ENCODE data around the gene MACF1.
A peak's percentile ranks its signal among the peaks of the same experiment; 100 is the strongest.

The MACF1 gene

GRCh38 chr1:39268112-39268581, 63.7 kb downstream of the MACF1 start:
- DNase-seq = peak; percentile 64 to 79 (median 74)

GRCh38 chr1:39268906-39269305, 64.4 kb downstream of the MACF1 start:
- no peak for DNase-seq

GRCh38 chr1:39269349-39269748, 64.9 kb downstream of the MACF1 start:
- no peak for DNase-seq

GRCh38 chr1:39269791-39270342, 65.4 kb downstream of the MACF1 start:
- peak; percentile 39 to 50 (median 44) for DNase-seq

GRCh38 chr1:39270368-39270767, 65.9 kb downstream of the MACF1 start:
- DNase-seq = no peak

- no peak for DNase-seq
Observed at GRCh38 chr1:39272027-39272797, 67.7 kb downstream of the MACF1 start.

- no peak for DNase-seq
Observed at GRCh38 chr1:39272798-39273469, 68.4 kb downstream of the MACF1 start.

- no peak for DNase-seq
Observed at GRCh38 chr1:39275836-39276507, 71.5 kb downstream of the MACF1 start.

GRCh38 chr1:39277879-39278278, 73.4 kb downstream of the MACF1 start:
- DNase-seq = no peak

GRCh38 chr1:39282537-39283216, 78.2 kb downstream of the MACF1 start:
- DNase-seq = no peak

- no peak for DNase-seq
Observed at GRCh38 chr1:39283858-39284257, 79.4 kb downstream of the MACF1 start.

GRCh38 chr1:39287541-39287940, 83.0 kb downstream of the MACF1 start:
- no peak for DNase-seq

- DNase-seq = no peak
Observed at GRCh38 chr1:39288735-39289465, 84.4 kb downstream of the MACF1 start.

- DNase-seq = no peak
Observed at GRCh38 chr1:39292401-39292800, 87.9 kb downstream of the MACF1 start.

GRCh38 chr1:39293375-39294070, 89.0 kb downstream of the MACF1 start:
- no peak for DNase-seq

GRCh38 chr1:39294531-39294930, 90.0 kb downstream of the MACF1 start:
- no peak for DNase-seq

GRCh38 chr1:39295901-39296300, 91.4 kb downstream of the MACF1 start:
- no peak for DNase-seq

- no peak for DNase-seq
Observed at GRCh38 chr1:39297551-39297950, 93.1 kb downstream of the MACF1 start.

- no peak for DNase-seq
Observed at GRCh38 chr1:39301606-39302005, 97.1 kb downstream of the MACF1 start.

GRCh38 chr1:39305555-39305954, 101.1 kb downstream of the MACF1 start:
- no peak for DNase-seq

- DNase-seq = peak in 2 of 3 donors; percentile 22 to 37
Observed at GRCh38 chr1:39310015-39310414, 105.5 kb downstream of the MACF1 start.
